Measurements from ENCODE around the gene AMER2. TPM values are rescaled to one million over a fixed set of nuclear protein-coding genes. Genes with fewer than 3 reads are reported as not detected.

Gene AMER2
- total and polyA plus RNA-seq, 12 donors, result 0.03 to 0.70 (median 0.29) TPM; not detected in 6

GRCh38 chr13:25214491-25215252 lies 42.6 kb upstream of the AMER2 start:
- TF ChIP-seq CTCF (IDR thresholded peaks at IDR 0.05) (peak in 2 of 6 experiments; percentile 12 to 13), POLR2A (IDR thresholded peaks at IDR 0.05) (no peak)
- intact Hi-C loops (cut with DNase I), result no loop called here
- peak overlapping the region in 3 of 5 donors; percentile 8 to 26 (median 23) for H3K27ac ChIP-seq
- DNase-seq, result peak in 6 of 7 donors; percentile 14 to 54 (median 38)
- 23 to 40% (median 29%) methylated on average over 6 of the region's 6 CpGs for WGBS, 4 donors
- no peaks in the 10 kb centered on the region for H3K36me3 ChIP-seq (replicated peaks in 1 of 2)
- H3K4me3 ChIP-seq, result no peak overlapping the region
- H3K4me1 ChIP-seq (replicated peaks in 1 of 2), result peaks cover 0 to 3% of the 10 kb centered on the region in 2 donors
- H3K27me3 ChIP-seq, result no peaks in the 10 kb centered on the region
- no peaks in the 10 kb centered on the region for H3K9me3 ChIP-seq (replicated peaks in 1 of 3)

- intact Hi-C loops (cut with DNase I), result no loop called here
- no peaks in the 10 kb centered on the region for H3K27me3 ChIP-seq
- H3K4me3 ChIP-seq, result no peak overlapping the region
- peaks cover 0 to 3% of the 10 kb centered on the region in 2 donors for H3K4me1 ChIP-seq (replicated peaks in 1 of 2)
- no peak for TF ChIP-seq POLR2A (IDR thresholded peaks at IDR 0.05)
- no peak for TF ChIP-seq CTCF (IDR thresholded peaks at IDR 0.05)
- no peak overlapping the region for H3K27ac ChIP-seq
- no peaks in the 10 kb centered on the region for H3K9me3 ChIP-seq (replicated peaks in 1 of 3)
- 71 to 100% (median 97%) methylated on average over 1 to 2 of the region's 2 CpGs for whole genome bisulfite sequencing, 4 donors
- no peak for DNase-seq
- no peaks in the 10 kb centered on the region for H3K36me3 ChIP-seq (replicated peaks in 1 of 2)
These were observed 41.6 kb upstream of the AMER2 start for GRCh38 chr13:25213715-25214114.

- intact Hi-C loops (cut with DNase I), result no loop called here
- 79 to 81% (median 79%) methylated on average over 13 of the region's 13 CpGs for WGBS, 4 donors
- Histone ChIP-seq H3K36me3 (replicated peaks in 1 of 2) (no peaks in the 10 kb centered on the region), H3K4me3 (no peak overlapping the region), H3K9me3 (replicated peaks in 1 of 3) (no peaks in the 10 kb centered on the region), H3K27me3 (no peaks in the 10 kb centered on the region), H3K4me1 (replicated peaks in 1 of 2) (peaks cover 0 to 3% of the 10 kb centered on the region in 2 donors), H3K27ac (no peak overlapping the region)
- TF ChIP-seq CTCF (IDR thresholded peaks at IDR 0.05), result no peak
- TF ChIP-seq POLR2A (IDR thresholded peaks at IDR 0.05), result no peak
- DNase-seq, result no peak
These were observed 38.9 kb upstream of the AMER2 start for GRCh38 chr13:25210842-25211569.

GRCh38 chr13:25207291-25207810 lies 35.3 kb upstream of the AMER2 start:
- Histone ChIP-seq H3K27ac (no peak overlapping the region), H3K27me3 (no peaks in the 10 kb centered on the region), H3K36me3 (replicated peaks in 1 of 2) (no peaks in the 10 kb centered on the region), H3K9me3 (replicated peaks in 1 of 3) (no peaks in the 10 kb centered on the region), H3K4me3 (no peak overlapping the region), H3K4me1 (replicated peaks in 1 of 2) (no peaks in the 10 kb centered on the region)
- no peak for DNase-seq
- no peak for TF ChIP-seq POLR2A (IDR thresholded peaks at IDR 0.05)
- no peak for TF ChIP-seq CTCF (IDR thresholded peaks at IDR 0.05)
- intact Hi-C loops (cut with DNase I), result no loop called here
- WGBS, 4 donors, result 77 to 88% (median 81%) methylated on average over 8 of the region's 8 CpGs
